Osteocyte (in vitro differentiated cells): ENCODE results near the gene TMEM14C. TPM values are rescaled to one million over a fixed set of nuclear protein-coding genes. Genes with fewer than 3 reads are reported as not detected.
A peak's percentile ranks its signal among the peaks of the same experiment; 100 is the strongest.

Source experiments
- DNase-seq: peaks from one replicate; pipeline ENCODE4 v3.0.0; 2021; ENCODE audit warnings: mixed read lengths; ENCODE audit not compliant: unreplicated experiment; ENCODE audit errors: extremely low spot score
- H3K27ac Mint-ChIP-seq: one replicate; pipeline ENCODE4 v1.8.0; 2021; ENCODE audit warnings: mild to moderate bottlenecking, mixed read lengths; ENCODE audit not compliant: unreplicated experiment
- H3K27me3 Mint-ChIP-seq: one replicate; pipeline ENCODE4 v1.8.0; 2021; ENCODE audit warnings: mixed read lengths; ENCODE audit not compliant: unreplicated experiment
- H3K36me3 Mint-ChIP-seq: one replicate; pipeline ENCODE4 v1.8.0; 2021; ENCODE audit warnings: mixed read lengths; ENCODE audit not compliant: unreplicated experiment
- H3K4me1 Mint-ChIP-seq: one replicate; pipeline ENCODE4 v1.8.0; 2021; ENCODE audit warnings: mixed read lengths; ENCODE audit not compliant: unreplicated experiment
- H3K4me3 Mint-ChIP-seq: one replicate; pipeline ENCODE4 v1.8.0; 2021; ENCODE audit warnings: mild to moderate bottlenecking, moderate library complexity, mixed read lengths; ENCODE audit not compliant: unreplicated experiment
- H3K9me3 Mint-ChIP-seq: one replicate; pipeline ENCODE4 v1.8.0; 2021; ENCODE audit warnings: mixed read lengths; ENCODE audit not compliant: unreplicated experiment
- CTCF ChIP-seq: fragments of 200-600 bp; sonication (generic); IDR thresholded peaks from 2 replicates; pipeline ENCODE4 v1.5.0; 2021; ENCODE audit warnings: antibody characterized with exemption, mild to moderate bottlenecking, moderate library complexity
- total RNA-seq: library from RNA; stranded (reverse); gene quantifications from 2 replicates; pipeline ENCODE4 v1.2.1, GENCODE V29; 2021

The TMEM14C gene
- total RNA-seq, 1 donor from 2014 or later: 121 TPM

GRCh38 chr6:10743515-10743914 lies 20.6 kb downstream of the TMEM14C start:
- Mint-ChIP-seq H3K9me3 (no peaks in the 10 kb centered on the region), H3K4me3 (no peak overlapping the region), H3K27me3 (no peaks in the 10 kb centered on the region), H3K36me3 (peaks cover 3% of the 10 kb centered on the region), H3K4me1 (peaks cover 10% of the 10 kb centered on the region), H3K27ac (no peak overlapping the region)
- no peak for DNase-seq
- no peak for TF ChIP-seq CTCF

- no peaks in the 10 kb centered on the region for H3K9me3 Mint-ChIP-seq
- peaks cover 4% of the 10 kb centered on the region for H3K36me3 Mint-ChIP-seq
- peaks cover 21% of the 10 kb centered on the region for H3K4me1 Mint-ChIP-seq
- no peaks in the 10 kb centered on the region for H3K27me3 Mint-ChIP-seq
- no peak for TF ChIP-seq CTCF
- no peak overlapping the region for H3K4me3 Mint-ChIP-seq
- DNase-seq: no peak
- no peak overlapping the region for H3K27ac Mint-ChIP-seq
Measured at GRCh38 chr6:10745116-10745515, 22.2 kb downstream of the TMEM14C start.

- Mint-ChIP-seq H3K4me3 (peak overlapping the region; percentile 89), H3K27me3 (no peaks in the 10 kb centered on the region), H3K36me3 (peaks cover 14% of the 10 kb centered on the region), H3K27ac (peak overlapping the region; percentile 93), H3K9me3 (no peaks in the 10 kb centered on the region), H3K4me1 (peaks cover 21% of the 10 kb centered on the region)
- DNase-seq: no peak
- TF ChIP-seq CTCF: no peak
Measured at GRCh38 chr6:10746915-10747250, 24.0 kb downstream of the TMEM14C start.

DNA sequence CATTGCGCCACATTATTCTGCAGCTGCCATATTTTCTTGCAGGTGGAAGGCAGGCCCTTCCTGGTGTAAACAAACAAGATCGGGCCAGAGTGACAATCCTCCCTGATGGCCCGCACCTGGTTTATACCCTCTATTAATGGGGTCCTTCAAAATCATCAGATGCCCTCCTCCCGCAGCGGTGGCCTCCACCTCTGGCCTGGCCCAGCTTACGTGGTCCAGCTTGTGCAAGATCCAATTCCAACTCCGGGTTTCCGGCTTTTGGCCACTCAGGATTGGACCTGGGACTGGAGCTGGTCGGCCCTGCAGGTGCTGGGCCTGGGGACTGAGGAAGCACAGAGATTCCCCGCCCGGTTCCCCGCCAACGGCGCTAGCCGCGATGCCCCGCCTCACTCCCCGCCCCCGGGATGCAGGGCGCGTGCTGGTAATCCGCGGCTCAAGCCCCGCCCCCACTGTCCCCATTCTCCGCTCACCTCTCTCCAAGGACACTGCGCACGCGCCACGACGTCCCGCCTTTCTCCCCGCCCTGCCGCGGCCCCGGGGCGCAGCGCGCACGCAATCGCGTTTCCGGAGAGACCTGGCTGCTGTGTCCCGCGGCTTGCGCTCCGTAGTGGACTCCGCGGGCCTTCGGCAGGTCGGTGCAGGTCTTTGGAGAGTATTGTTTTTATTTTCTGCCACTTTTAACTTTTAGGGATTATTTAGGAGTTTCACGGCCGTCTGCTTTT lies 24.5 kb downstream of the TMEM14C start, which contains the start of gene TMEM14B:
TMEM14B (plus strand) TSS at position 555 of the 722 bp plus-strand sequence. CDS start 1,441 bp downstream, outside the sequence.
- peak within 1 kb of the TSS; percentile 93 for H3K27ac Mint-ChIP-seq
- peak within 1 kb of the TSS; percentile 89 for H3K4me3 Mint-ChIP-seq
- peaks cover 21% of the 10 kb centered on the region for H3K4me1 Mint-ChIP-seq

More for the DNA sequence above, 24.5 kb downstream of the TMEM14C start, which contains the start of gene TMEM14B:
- H3K9me3 Mint-ChIP-seq: no peaks in the 10 kb centered on the region
- no peak for TF ChIP-seq CTCF
- H3K27me3 Mint-ChIP-seq: no peaks in the 10 kb centered on the region
- H3K36me3 Mint-ChIP-seq: peaks cover 18% of the 10 kb centered on the region
- peak; percentile 100 for DNase-seq
